Measurements from ENCODE around the gene UNC13D. TPM values are rescaled to one million over a fixed set of nuclear protein-coding genes. Genes with fewer than 3 reads are reported as not detected.

Gene UNC13D
- total RNA-seq (100 to 1,000 TPM in 1 of 2 donors, 10 to 100 TPM in 1; 56.6 to 110 TPM), polyA plus RNA-seq (10 to 100 TPM; 61.2 to 85.2 TPM)
- long read RNA-seq, donor 1, partial matches to known transcripts = 9 of 10 reads
- long read RNA-seq, donor 1, other reads (novel, unspliced or antisense) = 0 of 10 reads
- long read RNA-seq, donor 2 = 0 reads
- long read RNA-seq, donor 3, full-length matches to known transcripts = 2 of 2 reads
- long read RNA-seq, donor 3, partial matches to known transcripts = 0 of 2 reads
- long read RNA-seq, donor 3, other reads (novel, unspliced or antisense) = 0 of 2 reads
- long read RNA-seq, donor 4 = 0 reads
- long read RNA-seq, donor 5, partial matches to known transcripts = 14 of 14 reads
- long read RNA-seq, donor 5, other reads (novel, unspliced or antisense) = 0 of 14 reads

- WGBS, 2 donors = 13 to 28% methylated on average over 31 to 35 of the region's 35 CpGs
- Histone ChIP-seq H3K27me3 (ENCODE audit: control insufficient read depth in 3 of 3, insufficient read depth in 3 of 3, low read length in 2 of 3) (no peaks in the 10 kb centered on the region), H3K9ac (ENCODE audit: insufficient read depth in 1 of 2, low read length in 2 of 2) (peak within 1 kb of the TSS; percentile 32 to 46), H3K9me3 (ENCODE audit: control insufficient read depth in 4 of 4, insufficient read depth in 3 of 4, low read length in 3 of 4) (no peaks in the 10 kb centered on the region), H3K27ac (ENCODE audit: low read depth in 1 of 2, low read length in 1 of 2) (peak within 1 kb of the TSS; percentile 78 to 93), H3K4me3 (peak within 1 kb of the TSS; percentile 43), H3K4me1 (ENCODE audit: control insufficient read depth in 5 of 5, insufficient read depth in 5 of 5, low read length in 5 of 5) (peaks cover 0 to 43% (median 28%) of the 10 kb centered on the region in 5 donors), H3K36me3 (ENCODE audit: control insufficient read depth in 4 of 4, insufficient read depth in 4 of 4, low read length in 4 of 4) (peaks cover 0 to 41% (median 19%) of the 10 kb centered on the region in 4 donors)
- ATAC-seq (ENCODE audit: insufficient read depth, low FRiP score) = peak; percentile 3
- no peak for TF ChIP-seq CTCF (IDR thresholded peaks at IDR 0.05; ENCODE audit: control extremely low read depth, extremely low read depth)
- DNase-seq = peak in 2 of 3 donors; percentile 40 to 44
These were observed at the start of gene UNC13D for GRCh38 chr17:75843577-75844529. UNC13D (minus strand) TSS chr17:75844404; CDS start chr17:75844337, 67 bp downstream.

- Histone ChIP-seq H3K27me3 (ENCODE audit: control insufficient read depth in 3 of 3, insufficient read depth in 3 of 3, low read length in 2 of 3) (no peaks in the 10 kb centered on the region), H3K4me3 (no peak overlapping the region), H3K4me1 (ENCODE audit: control insufficient read depth in 5 of 5, insufficient read depth in 5 of 5, low read length in 5 of 5) (peaks cover 0 to 38% (median 9%) of the 10 kb centered on the region in 5 donors), H3K9ac (ENCODE audit: insufficient read depth in 1 of 2, low read length in 2 of 2) (no peak overlapping the region), H3K9me3 (ENCODE audit: control insufficient read depth in 4 of 4, insufficient read depth in 3 of 4, low read length in 3 of 4) (no peaks in the 10 kb centered on the region), H3K36me3 (ENCODE audit: control insufficient read depth in 4 of 4, insufficient read depth in 4 of 4, low read length in 4 of 4) (peaks cover 0 to 30% (median 1%) of the 10 kb centered on the region in 4 donors), H3K27ac (ENCODE audit: low read depth in 1 of 2, low read length in 1 of 2) (no peak overlapping the region)
- ATAC-seq (ENCODE audit: insufficient read depth, low FRiP score) = no peak
- no peak for DNase-seq
- 93 to 94% methylated on average over 18 of the region's 18 CpGs for WGBS, 2 donors
- no peak for TF ChIP-seq CTCF (IDR thresholded peaks at IDR 0.05; ENCODE audit: control extremely low read depth, extremely low read depth)
These were observed 49.3 kb upstream of the UNC13D start for GRCh38 chr17:75893305-75894048.

GRCh38 chr17:75892556-75893224 lies 48.5 kb upstream of the UNC13D start:
- Histone ChIP-seq H3K4me1 (ENCODE audit: control insufficient read depth in 5 of 5, insufficient read depth in 5 of 5, low read length in 5 of 5) (peaks cover 0 to 34% (median 9%) of the 10 kb centered on the region in 5 donors), H3K27ac (ENCODE audit: low read depth in 1 of 2, low read length in 1 of 2) (no peak overlapping the region), H3K36me3 (ENCODE audit: control insufficient read depth in 4 of 4, insufficient read depth in 4 of 4, low read length in 4 of 4) (peaks cover 0 to 31% (median 0%) of the 10 kb centered on the region in 4 donors), H3K9ac (ENCODE audit: insufficient read depth in 1 of 2, low read length in 2 of 2) (no peak overlapping the region), H3K27me3 (ENCODE audit: control insufficient read depth in 3 of 3, insufficient read depth in 3 of 3, low read length in 2 of 3) (no peaks in the 10 kb centered on the region), H3K9me3 (ENCODE audit: control insufficient read depth in 4 of 4, insufficient read depth in 3 of 4, low read length in 3 of 4) (no peaks in the 10 kb centered on the region), H3K4me3 (no peak overlapping the region)
- WGBS, 2 donors = 89 to 91% methylated on average over 16 of the region's 16 CpGs
- TF ChIP-seq CTCF (IDR thresholded peaks at IDR 0.05; ENCODE audit: control extremely low read depth, extremely low read depth) = no peak
- ATAC-seq (ENCODE audit: insufficient read depth, low FRiP score) (no peak), DNase-seq (no peak)
